Measurements from ENCODE around the gene NLRP1. TPM values are rescaled to one million over a fixed set of nuclear protein-coding genes. Genes with fewer than 3 reads are reported as not detected.

NLRP1 gene
- total and polyA plus RNA-seq, 9 of the 15 experiments (the other 6 are each of a cell fraction or from before 2014, with no cell fraction given) = 4.0 to 69.4 (median 27.7) TPM

DNA sequence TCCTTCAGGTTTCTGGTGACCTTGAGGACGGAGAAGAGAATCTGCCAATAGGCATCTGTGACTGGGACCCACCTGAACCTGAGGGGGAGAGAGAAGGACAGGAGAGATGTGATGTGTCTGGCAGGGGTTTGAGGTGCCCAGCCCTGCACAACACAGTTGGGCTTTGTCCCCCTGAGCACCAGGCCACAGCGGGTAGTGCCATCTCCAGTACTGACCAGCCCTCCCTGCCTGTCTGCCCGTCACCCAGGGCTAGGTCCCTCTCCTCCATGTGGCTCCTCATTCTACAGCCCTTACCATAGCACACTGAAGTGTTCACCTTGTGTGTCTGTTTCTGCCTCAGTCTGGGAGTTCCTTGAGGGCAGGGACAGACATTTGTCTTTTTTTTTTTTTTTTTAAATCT, 30.8 kb downstream of the NLRP1 start (continued):
- TF ChIP-seq, protein P1, sequence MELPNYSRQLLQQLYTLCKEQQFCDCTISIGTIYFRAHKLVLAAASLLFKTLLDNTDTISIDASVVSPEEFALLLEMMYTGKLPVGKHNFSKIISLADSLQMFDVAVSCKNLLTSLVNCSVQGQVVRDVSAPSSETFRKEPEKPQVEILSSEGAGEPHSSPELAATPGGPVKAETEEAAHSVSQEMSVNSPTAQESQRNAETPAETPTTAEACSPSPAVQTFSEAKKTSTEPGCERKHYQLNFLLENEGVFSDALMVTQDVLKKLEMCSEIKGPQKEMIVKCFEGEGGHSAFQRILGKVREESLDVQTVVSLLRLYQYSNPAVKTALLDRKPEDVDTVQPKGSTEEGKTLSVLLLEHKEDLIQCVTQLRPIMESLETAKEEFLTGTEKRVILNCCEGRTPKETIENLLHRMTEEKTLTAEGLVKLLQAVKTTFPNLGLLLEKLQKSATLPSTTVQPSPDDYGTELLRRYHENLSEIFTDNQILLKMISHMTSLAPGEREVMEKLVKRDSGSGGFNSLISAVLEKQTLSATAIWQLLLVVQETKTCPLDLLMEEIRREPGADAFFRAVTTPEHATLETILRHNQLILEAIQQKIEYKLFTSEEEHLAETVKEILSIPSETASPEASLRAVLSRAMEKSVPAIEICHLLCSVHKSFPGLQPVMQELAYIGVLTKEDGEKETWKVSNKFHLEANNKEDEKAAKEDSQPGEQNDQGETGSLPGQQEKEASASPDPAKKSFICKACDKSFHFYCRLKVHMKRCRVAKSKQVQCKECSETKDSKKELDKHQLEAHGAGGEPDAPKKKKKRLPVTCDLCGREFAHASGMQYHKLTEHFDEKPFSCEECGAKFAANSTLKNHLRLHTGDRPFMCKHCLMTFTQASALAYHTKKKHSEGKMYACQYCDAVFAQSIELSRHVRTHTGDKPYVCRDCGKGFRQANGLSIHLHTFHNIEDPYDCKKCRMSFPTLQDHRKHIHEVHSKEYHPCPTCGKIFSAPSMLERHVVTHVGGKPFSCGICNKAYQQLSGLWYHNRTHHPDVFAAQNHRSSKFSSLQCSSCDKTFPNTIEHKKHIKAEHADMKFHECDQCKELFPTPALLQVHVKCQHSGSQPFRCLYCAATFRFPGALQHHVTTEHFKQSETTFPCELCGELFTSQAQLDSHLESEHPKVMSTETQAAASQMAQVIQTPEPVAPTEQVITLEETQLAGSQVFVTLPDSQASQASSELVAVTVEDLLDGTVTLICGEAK (IDR thresholded peaks at IDR 0.05) = no peak
- TF ChIP-seq, protein P1 (CRISPR knock-in tag; IDR thresholded peaks at IDR 0.05) = no peak
- TF ChIP-seq TBL1XR1 (IDR thresholded peaks at IDR 0.05; ENCODE audit: low read length in 2 of 2) (no peak), CEBPG (CRISPR knock-in tag; IDR thresholded peaks at IDR 0.05) (no peak), CEBPG (tag; conservative IDR thresholded peaks at IDR 0.05 in 1 of 2, IDR thresholded peaks at IDR 0.05 in 1 of 2) (no peak)
- TF ChIP-seq, protein P2, sequence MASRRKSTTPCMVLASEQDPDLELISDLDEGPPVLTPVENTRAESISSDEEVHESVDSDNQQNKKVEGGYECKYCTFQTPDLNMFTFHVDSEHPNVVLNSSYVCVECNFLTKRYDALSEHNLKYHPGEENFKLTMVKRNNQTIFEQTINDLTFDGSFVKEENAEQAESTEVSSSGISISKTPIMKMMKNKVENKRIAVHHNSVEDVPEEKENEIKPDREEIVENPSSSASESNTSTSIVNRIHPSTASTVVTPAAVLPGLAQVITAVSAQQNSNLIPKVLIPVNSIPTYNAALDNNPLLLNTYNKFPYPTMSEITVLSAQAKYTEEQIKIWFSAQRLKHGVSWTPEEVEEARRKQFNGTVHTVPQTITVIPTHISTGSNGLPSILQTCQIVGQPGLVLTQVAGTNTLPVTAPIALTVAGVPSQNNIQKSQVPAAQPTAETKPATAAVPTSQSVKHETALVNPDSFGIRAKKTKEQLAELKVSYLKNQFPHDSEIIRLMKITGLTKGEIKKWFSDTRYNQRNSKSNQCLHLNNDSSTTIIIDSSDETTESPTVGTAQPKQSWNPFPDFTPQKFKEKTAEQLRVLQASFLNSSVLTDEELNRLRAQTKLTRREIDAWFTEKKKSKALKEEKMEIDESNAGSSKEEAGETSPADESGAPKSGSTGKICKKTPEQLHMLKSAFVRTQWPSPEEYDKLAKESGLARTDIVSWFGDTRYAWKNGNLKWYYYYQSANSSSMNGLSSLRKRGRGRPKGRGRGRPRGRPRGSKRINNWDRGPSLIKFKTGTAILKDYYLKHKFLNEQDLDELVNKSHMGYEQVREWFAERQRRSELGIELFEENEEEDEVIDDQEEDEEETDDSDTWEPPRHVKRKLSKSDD (conservative IDR thresholded peaks at IDR 0.05; ENCODE audit: low read length) = no peak

Data from K562 (cell line).